GM21717 (cell line): ENCODE results near the gene TNRC6B.
"Not testable (repeated sequence)": the region's sequence is repeated elsewhere in the genome, so short reads cannot be mapped to it uniquely, and the experiment has no call there.

Experiments
- ATAC-seq: cut with Tn5 transposase; IDR thresholded peaks from one replicate; pipeline ENCODE4 v1.9.1; 2021; ENCODE audit warnings: mild to moderate bottlenecking, moderate library complexity; ENCODE audit not compliant: unreplicated experiment

Gene TNRC6B

DNA sequence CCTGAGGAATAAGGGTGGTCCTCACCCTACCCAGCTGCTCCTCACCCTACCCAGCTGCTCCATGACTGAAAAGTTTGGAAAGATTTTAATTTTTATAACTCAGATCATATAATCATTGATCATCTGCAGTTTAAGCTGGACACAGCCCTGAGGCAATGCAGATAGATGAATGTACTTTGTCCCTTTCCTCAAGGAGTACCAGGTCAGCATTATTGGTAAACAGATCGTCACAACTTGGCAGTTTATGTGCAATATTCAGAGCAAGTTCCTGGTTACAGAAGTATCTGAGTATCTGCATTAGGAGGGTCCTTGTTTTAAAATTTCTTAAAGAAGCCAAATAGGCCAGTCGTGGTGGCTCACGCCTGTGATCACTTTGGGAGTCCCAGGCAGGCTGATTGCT, 3.6 kb downstream of the TNRC6B start:
- ATAC-seq = no peak

DNA sequence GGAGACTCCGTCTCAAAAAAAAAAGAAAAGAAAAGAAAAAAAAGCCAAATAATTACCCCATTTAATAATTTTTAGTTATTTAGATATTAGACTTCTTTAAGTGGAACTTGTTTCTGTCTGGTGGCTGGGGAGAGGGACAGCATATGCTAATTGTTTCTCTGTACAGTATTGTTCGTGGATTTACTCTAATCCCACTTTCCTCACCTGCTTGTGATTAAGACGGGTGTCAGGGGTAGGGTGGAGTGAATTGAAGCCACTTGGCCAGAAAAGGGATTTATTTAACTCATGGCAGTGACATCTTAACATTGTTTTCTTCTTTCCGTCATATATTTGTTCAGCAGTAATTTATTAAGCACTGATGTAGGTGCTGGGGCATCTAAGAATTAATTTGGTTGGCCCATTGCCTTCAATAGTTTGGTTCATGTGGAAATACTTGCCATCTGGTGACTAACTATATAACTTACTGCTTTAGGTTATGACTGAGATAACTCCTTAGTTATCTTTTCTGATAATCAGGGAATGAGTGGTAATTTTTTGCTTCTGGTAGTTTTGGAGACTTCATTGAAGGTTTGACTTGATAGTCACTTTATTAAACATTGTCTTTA, 4.6 kb downstream of the TNRC6B start:
- no peak for ATAC-seq

DNA sequence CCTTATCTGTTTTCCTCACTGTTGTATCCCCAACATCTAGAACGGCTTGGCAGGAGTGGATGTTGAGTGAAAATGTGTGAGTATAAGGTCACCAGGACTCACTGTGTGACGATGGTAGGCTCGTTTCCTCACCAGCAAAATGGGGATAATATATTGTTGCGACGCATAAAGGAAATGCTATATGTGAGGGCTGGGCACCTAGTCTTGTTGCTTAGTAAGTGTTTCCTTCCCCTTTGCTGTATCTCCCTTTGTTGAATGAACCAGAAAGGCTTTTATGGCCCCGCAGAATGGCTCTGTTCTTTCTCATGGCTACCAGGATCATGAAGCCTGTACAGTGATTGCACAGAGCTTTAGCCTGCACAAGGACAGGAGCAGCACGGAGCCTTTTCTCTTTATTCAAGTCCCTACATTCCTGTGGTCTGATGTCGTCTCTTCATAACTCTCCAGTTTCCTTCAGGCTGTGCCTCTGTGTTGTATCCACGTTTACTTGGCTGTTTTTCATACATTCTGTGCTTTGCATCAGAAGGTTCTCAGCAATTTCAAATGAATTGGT, 5.4 kb downstream of the TNRC6B start:
- ATAC-seq = no peak

DNA sequence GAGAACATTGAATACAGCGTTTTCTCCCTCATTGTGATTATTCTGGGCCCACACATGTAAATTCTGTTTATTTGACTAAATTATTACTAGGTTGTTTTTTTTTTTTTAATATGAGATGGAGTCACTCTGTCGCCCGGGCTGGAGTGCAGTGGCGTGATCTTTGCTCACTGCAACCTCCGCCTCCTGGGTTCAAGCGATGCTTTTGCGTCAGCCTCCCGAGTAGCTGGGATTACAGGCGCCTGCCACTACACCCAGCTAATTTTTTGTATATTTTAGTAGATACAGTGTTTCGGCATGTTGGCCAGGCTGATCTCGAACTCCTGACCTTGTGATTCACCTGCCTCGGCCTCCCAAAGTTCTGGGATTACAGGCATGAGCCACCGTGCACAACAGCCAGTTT, 5.9 kb downstream of the TNRC6B start:
- ATAC-seq = not testable (repeated sequence)

DNA sequence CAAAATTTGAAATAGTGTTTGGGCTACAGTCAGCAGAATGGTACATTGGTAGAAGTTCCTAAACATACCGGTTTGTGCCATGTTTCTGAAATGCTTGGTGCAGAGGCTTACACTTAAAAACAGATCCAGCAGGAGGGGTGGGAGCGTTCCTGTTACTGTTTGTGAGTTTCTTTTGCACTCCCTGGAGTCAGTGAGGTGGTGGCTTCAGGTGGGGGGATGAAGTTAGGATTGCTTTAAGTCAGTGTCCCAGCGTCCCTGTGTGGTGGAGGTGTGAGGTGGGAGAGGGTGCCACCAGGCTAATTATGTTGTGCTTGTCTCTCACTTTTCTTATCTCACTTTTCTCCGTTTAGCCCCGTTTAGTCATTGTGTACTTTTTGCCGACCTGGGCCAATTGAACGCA, 9.7 kb downstream of the TNRC6B start:
- no peak for ATAC-seq

DNA sequence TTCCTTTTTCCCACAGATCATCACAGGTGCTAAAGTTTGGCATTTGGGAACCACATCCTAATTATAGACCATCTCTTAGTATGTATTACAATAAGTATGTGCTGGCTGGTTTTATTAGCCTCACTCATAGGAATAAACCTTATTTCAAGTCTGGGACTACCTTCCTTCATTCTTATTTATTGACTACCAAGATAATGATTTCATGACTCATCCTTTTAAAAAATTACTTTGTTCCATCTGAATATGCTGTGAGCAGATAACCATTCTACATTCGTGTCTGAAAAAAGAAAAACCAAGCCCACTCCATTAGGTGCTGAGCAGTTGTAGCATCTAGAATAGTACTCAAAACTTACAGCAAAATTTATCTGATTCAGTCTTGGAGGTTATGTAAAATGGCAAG, 12.3 kb downstream of the TNRC6B start:
- no peak for ATAC-seq

DNA sequence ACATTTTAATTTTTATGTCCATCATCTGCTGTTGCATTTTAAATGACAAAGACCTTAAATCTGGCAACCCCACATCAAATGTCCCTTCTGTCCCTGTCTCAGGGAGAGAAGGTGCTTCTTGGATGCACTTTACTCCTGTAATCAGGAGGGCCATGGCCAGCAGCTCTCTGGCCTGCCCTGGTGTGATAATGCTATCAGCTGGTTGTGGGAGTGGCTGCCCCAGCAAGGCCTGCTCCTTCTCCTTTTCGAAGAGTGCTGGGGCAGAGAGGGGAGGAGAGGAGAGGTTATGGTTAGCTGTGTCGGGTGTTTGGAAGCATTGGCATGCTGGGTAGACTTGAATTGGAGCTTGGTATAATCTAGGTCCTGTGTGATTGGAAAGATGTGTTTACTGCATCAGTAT, 12.8 kb downstream of the TNRC6B start:
- no peak for ATAC-seq

DNA sequence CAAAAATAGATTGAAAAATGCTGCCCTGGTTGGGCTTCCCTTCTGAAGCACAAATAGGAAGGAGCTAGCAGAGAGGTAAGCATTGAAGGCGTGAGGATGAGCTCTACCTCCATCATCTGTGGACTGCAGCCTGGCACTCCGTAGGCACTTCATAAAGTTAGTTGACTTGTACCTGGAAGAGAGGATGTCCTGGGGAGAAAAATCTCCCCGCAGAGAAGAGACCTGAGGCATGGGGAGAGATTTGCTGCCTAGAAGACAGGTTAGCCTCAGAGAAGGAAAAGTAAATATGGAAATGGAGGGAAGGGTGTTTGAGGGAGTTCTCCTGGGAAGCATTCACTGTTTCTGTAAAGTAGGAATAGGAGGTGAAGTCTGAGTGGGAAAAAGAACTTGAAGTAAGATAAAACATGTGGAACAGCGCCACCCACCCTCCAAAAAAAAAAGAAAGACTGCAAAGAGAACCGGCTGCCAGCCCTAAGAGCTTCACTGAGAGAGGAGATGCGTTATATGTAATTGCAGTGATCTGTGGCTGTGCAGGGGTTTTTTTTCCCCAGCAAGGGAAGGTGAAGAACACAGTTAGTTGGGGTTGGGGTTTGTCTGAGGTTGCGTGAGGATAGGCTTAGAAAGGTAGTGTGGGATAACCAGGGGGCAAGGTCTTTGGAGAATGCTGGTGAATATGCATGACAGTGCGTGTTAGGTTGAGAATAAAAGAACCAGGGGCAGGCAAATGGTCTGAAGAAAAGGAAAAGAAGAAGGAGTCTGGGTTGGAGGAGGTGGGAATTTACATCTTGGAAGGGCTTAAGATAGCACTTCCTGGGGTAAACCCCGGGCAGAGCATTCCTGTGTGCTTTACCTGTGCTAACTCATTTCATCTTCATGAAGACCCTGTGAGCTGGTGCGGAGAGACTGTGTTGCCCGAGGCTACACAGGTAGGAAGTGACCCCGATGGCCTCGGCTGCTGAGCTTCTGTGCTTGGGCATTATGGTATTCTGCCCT, 16.0 kb downstream of the TNRC6B start:
- ATAC-seq = no peak

DNA sequence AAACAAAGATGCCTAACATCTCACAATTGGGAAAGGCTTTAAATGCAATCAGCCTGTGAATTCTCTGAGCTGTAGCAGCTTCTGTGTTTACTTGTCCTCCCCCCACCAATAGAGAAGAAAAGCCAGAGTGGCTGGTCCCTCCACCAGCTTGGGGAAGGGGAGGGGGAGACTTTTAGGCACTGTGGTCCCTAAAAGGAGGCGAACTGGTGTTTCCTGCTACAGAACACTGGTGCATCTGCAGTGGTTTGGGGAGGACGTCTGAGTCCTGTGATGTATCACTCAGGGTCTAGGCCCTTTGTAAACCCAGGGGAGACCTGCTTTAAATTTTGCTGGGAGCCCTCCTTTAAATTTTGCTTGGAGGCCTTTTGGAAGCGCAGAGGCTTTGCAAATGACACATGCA, 16.9 kb downstream of the TNRC6B start:
- no peak for ATAC-seq

DNA sequence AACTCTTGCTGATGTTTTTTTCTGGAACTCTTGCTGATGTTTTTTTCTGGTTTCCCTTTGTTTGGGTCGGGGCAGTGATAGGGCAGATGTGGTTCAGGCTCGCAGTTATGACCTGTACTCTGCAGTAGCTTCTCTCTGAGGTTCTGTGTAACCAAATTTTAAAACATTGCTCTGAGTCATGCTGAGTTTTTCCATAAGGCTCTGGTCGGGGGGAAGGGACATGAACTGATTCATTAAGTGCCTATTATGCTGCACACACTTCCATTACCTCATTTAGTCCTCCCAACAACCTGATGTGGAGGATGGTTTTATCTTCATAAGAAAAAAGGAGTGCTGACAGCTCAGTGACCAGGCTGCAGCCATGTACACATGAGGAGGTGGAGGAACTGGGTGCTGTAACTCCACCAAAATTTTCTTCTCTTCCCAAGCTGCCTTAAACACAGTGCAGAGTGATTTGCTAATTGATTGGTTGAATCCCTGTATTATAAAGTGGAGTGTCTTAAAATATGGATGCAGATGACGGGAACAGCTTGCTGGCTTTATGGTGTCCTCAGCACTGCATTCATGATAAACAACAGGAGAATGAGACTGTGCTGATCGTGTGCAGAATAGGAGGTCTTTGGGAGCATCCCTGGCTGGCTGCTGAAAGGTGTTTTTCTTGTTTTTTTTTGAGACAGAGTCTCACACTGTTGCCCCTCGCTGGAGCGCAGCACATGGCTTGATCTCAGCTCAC, 19.1 kb downstream of the TNRC6B start:
- ATAC-seq = no peak

DNA sequence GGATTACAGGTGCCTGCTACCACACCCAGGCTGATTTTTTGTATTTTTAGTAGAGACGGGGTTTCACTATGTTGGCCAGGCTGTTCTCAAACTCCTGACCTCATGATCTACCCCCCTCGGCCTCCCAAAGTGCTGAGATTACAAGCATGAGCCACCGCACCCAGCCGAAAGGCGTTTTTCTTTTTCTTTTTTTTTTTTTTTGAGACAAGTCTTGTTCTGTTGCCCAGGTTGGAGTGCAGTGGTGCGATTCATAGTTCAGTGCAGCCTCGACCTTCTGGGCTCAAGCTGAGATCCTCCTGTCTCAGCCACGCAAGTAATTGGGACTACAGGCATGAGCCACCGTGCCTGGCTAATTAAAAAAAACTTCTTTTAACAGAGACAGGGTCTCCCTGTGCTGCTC, 19.7 kb downstream of the TNRC6B start:
- not testable (repeated sequence) for ATAC-seq

DNA sequence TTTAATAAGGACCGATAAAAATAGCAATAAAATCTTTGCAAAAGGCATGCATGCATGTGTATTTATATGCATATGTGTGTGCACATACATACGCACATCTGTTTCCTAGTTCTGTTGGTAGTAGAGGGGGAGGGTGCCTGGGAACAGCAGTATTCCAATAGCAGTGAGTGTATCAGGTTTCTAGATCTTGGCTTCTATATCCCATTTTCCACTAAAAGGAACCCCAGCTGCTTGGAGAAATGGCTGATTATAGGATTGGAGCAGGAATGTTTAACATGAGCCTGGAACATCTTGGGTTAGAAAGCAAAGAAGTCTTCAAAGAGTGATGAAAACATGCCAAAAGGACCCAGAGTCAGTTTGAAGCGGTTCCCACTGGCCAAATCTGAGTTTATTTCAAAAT, 21.0 kb downstream of the TNRC6B start:
- ATAC-seq = no peak

DNA sequence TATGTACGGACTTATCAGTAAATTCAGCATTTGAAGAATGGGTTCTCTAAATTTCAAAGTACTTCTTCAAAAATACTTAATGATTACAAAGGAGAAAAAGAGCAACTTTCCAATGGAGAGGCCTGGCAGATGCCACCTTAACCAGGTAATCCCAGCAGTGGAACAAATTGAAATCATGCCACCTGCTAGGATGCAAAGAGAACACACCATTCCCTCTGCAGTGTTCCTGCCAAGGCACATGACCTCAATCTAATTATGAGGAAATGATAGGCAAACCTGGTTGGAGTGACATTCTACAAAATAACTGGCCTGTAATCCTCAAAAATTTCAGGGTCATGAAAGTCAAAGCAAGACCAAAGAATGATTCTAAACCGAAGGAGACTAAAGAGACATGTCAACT, 21.5 kb downstream of the TNRC6B start:
- ATAC-seq = no peak

DNA sequence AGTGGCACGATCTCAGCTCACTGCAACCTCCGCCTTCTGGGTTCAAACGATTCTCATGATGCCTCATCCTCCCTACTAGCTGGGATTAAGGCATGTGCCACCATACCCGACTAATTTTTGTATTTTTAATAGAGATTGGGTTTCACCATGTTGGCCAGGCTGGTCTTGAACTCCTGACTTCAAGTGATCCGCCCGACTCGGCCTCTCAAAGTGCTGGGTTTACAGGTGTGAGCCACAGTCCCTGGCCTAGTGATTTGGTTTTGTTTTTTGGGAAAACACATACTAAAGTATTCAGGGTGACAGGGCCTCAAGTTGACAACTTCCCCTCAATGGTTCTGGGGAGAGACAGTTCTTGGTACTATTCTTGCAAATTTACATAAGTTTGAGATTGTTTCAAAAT, 22.1 kb downstream of the TNRC6B start:
- ATAC-seq = no peak

DNA sequence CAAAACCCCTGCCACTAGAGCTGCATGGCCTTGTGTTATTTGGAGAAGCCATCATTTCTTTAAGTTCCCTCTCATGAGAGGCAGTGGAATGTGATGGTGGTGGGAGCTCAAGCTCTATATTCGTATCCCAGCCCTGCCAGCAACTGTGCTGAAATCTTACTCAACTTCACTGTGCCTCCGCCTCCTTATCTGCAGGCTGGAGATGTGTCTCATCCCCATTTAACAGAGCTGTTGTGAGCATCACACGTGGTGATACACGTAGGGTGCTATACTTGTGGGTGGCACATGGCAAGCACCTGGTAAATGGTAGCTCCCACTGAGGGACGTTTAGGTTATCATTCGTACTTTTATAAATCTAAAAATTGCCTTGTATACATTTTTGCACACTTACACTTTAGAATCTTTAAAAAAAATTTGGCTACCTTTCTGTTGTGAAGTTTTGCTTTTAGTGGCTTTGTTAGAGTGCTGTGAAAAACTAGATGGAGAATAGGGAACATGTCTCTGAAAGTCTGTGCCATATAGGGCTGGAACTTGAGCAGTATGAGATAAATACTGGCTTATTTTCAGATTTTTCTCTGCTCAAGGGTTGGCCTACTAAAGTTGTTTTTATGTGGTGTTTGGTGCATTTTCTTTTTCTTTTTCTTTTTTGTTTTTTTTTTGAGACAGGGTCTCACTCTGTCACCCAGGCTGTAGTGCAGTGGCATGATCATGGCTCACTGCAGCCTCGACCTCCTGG, 23.2 kb downstream of the TNRC6B start:
- ATAC-seq = no peak

DNA sequence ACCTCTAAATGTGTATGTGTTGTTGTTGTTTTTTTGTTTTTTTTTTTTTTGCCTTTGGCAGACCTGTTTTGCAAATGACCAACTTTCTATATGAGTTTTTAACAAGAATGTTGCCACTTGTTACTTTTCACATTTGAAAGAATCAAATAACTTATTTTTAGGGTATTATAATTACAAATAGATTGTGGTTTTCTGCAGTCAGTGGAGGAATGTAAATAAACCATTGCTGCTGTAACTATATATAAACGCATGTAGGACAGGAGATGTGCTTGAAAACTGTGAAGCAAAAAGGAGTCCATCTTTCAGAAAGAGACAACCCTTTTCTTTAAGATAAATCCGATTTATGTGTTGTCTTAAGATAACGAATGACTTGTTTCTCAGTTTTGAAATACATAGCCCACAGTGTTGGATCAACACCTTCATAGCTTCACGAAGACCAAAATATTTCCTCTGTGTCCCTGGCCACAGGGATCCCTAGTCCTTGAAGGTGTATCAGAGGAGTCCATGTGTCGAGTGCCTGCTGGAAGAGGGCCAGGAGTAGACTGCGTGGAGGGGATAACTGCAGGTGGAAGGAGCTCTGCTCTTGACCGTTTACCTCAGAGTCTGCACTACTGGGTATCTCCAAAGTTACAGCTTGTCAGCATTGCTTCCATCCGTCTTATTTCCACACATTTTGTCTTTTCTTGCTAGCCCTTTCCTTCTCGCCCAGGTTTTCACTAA, 24.7 kb downstream of the TNRC6B start:
- no peak for ATAC-seq

DNA sequence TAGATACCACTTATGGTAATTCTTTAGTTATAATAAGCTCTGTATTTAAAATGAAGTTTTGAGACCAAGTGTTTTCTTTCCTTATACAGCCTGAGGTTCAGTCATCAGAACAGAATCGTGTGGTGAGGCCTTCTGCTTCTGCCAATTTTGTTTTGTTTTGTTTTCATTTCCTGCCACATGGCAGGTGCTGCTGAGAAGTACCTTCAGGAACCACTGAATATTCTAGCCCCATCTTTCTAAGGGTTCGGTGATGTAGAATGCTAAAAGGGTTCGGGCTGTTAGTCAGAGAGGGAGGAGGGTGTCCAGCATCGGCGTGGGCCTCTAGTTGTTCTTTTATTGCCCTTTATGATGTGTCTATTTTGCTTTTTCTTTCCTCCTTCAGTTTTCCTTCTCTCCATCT, 25.8 kb downstream of the TNRC6B start:
- ATAC-seq = no peak

DNA sequence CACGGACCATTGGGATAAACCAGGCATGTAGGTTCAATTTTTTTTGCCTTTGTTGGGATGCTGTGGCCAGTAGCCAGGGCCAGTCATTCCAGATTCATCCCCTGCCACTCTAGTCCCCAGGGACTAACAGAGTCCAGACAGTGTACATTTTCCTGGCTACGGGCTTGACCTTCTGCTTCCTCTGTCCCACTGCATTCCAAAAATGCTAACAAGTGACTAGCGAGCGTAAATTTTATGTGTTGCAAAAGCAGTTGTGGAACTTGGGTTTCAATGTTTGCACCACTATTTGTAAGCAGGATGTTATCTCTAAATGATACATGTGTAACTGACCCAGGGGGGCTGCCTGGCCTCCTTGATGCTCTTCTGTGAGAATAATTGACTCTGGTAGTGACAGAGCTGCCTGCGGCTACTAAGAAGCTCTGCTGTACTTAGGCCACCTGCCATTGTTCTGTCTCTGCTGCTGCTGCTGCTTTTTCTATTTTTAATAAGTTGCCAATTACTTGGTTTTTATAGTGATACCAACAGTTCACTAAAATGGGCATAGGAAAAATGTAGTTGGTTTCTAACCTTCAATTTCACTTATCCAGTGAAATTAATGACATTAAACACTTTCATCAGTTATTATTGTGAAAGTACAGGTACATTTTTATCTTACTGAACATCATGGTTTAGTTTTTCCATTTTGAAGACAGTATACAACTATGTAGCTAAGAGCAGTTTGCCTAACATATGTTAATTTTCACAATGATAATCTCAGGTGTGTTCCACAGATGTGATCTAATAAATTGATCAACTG, 26.8 kb downstream of the TNRC6B start:
- no peak for ATAC-seq

DNA sequence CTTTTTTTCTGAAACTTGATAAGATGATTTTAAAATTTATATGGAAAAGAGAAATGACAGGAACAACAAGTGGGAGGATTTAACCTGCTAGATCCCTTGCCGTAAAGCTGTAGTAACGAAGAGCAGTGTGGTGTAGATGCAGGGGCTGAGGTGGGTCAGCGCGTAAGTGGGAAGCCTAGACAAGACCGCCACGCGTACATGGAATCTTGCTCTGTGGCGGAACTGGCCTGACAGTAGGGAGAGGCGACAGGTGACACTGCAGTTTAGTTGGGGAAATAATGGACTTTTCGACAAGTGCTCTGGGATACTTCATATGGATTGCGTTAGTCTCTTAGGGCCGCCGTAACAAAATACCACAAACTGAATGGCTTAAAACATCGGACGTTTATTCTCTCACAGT, 28.8 kb downstream of the TNRC6B start:
- no peak for ATAC-seq
